Stimulated activated CD8-positive, alpha-beta memory T cell treated with anti-CD3 and anti-CD28 coated beads, Interleukin-2, amount 100 ng/mL, for 1 hour (primary cell): ENCODE data around the gene NUSAP1.
"Not testable (repeated sequence)": the region's sequence is repeated elsewhere in the genome, so short reads cannot be mapped to it uniquely, and the experiment has no call there.

ENCODE experiments used
- DNase-seq, 2 donors: peaks; one replicate each; pipeline ENCODE4 v3.0.0-alpha.2; 2020; ENCODE audit warnings: low read depth in 2 of 2

The NUSAP1 gene

DNA sequence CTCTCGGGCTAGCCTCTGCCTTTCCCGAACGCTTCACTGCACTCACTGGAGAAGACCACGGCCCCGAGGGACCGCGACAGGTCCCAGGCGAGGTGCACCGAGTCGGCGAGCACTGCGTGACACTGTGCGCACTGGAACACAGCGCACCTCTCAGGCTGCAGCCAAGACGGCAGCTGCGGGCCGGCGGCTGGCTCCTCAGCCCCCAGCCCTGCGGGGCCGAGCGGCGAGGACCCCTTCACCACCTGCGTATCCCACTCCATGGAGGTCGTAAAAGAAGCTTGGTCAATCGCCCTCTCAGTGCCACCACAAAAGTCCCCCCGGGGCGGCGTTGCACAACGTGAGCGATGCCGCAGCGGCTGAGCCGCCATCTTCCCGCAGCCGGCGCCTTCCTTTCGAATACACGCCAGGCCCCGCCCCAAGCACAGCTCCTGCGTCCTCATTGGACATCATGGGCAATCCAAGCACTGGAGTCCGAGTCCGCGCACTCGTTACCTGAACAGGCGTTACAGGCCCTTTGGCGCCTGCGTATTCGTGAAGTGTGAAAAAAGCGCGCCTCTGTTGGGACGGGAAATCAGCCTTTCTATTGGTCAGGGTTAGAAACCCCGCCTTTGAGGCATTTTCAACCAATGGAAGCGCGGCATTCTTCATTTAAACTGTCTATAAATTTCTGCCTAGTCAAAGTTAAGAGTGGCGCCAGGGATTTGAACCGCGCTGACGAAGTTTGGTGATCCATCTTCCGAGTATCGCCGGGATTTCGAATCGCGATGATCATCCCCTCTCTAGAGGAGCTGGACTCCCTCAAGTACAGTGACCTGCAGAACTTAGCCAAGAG lies at the start of gene NUSAP1, which contains the start of gene OIP5:
NUSAP1 (plus strand) TSS at position 688 of the 832 bp plus-strand sequence; CDS start at position 765, 77 bp downstream.
OIP5 (minus strand) TSS at position 398 of the 832 bp plus-strand sequence; CDS start at position 368, 30 bp downstream.
- peak; percentile 92 to 95 for DNase-seq

DNA sequence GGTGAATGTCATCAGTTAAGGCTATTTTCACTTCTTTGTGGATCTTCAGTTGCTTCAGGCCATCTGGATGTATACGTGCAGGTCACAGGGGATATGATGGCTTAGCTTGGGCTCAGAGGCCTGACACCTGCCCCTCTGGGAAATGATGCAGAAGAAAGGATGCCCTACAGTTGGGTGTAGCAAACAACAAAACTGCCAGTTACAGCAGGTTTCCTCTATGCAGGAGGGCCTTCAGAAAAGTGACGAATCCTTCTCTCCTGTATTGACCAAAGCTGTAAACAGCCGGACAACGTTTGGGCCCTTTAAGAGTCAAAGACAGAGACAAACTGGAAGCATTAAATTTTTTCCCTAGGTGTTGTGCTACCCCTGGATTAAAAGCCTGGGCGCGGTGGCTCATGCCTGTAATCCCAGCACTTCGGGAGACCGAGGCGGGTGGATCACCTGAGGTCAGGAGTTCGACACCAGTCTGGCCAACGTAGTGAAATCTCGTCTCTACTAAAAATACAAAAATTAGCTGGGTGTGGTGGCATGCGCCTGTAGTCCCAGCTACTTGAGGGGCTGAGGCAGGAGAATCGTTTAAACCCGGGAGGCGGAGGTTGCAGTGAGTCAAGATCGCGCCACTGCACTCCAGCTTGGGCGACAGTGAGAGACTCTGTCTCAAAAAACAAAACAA lies 49.6 kb upstream of the NUSAP1 start:
- not testable (repeated sequence) for DNase-seq

- DNase-seq, result peak; percentile 93 to 95
Measured at GRCh38 chr15:41283653-41284426, 48.8 kb upstream of the NUSAP1 start.

DNA sequence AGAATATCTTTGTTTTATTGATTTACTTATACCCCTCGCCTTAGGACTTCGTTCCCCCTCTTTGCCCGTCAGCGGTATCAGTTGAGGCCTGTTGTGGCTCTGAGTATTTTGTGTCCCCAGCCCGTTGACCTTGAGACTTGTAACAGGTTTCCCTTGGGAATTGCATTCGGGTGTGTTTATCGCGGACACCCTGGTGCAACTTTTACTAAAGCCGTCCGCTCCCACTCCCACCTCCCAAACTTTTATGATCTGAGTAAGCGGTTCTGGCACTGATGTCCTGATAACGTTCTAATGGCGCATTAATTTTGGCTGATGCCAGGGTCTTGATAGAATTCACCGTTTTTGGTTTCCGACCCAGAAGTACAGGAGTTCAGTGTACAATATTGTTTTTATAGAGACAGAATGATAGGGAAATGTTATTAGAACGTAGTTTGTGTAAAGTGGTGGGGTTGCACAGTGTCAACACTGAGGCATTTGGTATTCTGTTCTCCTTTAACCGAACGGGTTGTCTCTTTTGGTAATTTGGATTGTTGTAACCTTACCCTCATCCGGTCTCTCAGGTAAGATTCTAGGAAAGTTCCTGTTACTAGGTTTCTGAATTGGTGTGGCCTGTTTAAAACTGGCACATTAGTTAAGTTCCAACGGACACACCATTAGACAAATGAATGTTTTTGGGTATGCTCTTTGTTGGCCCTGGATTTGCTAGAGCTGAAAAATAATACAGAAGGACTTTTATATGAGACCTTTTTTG lies 48.1 kb upstream of the NUSAP1 start:
- no peak for DNase-seq

DNA sequence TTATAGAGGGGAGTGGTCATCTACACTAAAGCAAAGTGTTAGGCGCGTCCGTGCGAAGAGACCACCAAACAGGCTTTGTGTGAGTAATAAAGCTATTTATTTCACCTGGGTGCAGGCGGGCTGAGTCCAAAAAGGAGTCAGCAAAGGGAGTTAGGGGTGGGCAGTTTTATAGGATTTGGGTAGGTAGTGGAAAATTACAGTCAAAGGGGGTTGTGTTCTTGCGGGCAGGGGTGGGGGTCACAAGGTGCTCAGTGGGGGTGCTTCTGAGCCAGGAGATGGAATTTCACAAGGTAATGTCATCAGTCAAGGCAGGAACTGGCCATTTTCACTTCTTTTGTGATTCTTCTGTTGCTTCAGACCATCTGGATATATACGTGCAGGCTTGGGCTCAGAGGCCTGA lies 47.4 kb upstream of the NUSAP1 start:
- no peak for DNase-seq

DNA sequence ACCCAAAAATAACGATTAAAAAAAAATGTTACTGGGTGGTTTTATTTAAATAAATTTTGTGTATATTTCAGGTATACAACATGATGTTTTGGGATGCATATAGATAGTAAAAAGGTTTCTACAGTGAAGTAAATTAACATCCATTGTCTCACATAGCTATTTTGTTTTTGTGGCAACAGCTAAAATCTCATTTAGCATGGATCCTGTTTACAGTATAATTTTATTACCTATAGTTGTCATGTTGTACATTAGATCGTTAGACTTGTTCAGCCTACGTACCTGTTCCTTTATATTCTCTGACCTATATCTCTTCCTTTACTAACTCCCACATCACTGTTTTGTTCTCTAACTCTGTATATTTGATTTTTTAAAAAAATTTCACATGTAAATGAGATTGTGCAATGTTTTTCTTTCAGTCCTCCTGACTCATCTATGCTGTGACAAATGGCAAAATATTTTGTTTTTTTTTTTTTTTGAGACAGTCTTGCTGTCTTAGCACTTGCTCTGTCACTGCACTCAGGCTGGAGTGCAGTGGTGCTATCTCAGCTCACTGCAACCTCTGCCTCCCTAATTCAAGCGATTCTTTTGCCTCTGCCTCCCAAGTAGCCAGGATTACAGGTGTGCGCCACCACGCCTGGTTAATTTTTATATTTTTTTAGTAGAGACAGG lies 45.9 kb upstream of the NUSAP1 start:
- no peak for DNase-seq

DNA sequence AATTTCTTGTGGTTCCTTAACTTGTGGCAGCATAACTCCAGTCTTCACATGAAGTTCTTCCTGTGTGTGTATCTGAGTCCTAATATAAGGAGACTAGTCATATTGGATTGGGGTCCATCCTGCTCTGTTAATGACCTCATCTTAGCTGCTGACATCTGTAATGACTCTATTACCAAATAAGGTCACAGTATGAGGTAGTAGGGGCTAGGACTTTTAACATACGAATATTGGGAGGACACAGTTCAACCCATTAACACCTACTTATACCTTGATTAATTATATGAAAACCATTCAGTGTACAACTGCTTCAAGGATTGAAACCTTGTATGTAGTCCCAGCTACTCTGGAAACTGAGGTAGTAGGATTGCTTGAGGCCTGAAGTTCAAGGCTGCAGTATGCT lies 44.2 kb upstream of the NUSAP1 start:
- no peak for DNase-seq

DNA sequence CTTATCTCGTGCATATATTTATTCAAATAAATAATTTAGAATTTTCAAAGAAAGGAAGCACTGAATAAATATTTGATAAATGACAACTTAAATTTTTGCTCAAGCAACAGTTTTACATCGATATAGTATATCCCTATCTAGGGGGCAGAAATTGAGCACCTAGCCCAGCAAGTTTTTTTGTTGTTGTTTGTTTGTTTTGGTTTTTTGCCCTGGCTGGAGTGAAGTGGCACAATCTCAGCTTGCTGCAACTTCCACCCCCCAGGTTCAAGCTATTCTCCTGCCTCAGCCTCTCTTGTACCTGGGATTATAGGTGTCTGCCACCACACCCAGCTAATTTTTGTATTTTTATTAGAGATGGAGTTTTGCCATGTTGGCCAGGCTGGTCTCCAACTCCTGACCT lies 42.7 kb upstream of the NUSAP1 start:
- DNase-seq, result no peak

DNA sequence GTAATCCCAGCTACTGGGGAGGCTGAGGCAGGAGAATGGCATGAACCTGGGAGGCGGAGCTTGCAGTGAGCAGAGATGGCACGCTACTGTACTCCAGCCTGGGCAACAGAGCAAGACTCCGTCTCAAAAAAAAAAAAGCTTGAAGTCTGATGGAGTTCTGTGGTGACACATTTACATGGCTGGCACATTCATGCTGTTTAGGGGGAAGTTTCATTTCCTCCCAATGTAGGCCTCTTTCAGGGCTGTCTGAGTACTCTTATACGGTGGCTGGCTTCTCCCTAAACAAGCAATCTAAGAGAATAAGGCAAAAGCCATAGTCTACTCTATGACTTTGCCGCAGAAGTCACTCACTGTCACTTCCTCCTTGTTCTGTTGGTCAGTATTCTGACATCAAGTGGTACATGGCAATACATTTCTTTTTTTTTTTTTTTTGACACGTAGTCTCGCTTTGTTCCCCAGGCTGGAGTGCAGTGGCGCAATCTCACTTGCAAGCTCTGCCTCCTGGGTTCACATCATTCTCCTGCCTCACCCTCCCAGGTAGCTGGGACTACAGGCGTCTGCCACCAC lies 41.5 kb upstream of the NUSAP1 start:
- DNase-seq, result no peak

- no peak for DNase-seq
Measured at GRCh38 chr15:41292521-41292920, 40.2 kb upstream of the NUSAP1 start.

GRCh38 chr15:41301139-41301538 lies 31.5 kb upstream of the NUSAP1 start:
- not testable (repeated sequence) for DNase-seq

GRCh38 chr15:41301587-41301986 lies 31.1 kb upstream of the NUSAP1 start:
- no peak for DNase-seq

DNA sequence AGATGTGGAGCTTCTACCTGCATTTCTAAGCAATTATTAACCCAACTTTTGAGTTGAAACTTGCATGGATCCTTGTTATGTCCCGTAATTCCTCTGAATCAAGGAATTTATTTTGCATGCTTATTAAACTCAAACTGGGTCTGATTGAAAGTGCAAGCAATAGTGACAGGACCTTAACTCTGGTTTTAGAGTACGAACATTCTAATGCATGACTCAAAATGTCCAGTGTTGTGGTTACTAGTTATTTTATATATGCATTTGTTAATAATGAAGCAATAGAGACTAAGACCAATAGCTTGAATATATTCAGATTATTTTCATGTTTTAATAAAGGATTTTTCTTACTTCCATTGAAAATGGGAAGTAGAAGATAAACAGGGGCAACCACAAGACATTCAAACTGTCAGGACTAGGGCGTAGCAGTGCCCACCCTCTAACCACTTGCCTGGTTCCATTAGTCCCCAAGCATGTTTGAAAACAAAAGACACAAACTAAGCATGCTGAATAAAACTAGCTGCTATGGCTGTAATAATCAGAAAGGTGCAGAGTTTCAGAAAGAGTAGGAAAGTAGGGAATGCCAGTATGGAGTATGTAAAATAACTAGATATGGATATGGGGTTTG lies 28.4 kb upstream of the NUSAP1 start:
- no peak for DNase-seq

GRCh38 chr15:41307679-41308078 lies 25.0 kb upstream of the NUSAP1 start:
- DNase-seq, result no peak

DNA sequence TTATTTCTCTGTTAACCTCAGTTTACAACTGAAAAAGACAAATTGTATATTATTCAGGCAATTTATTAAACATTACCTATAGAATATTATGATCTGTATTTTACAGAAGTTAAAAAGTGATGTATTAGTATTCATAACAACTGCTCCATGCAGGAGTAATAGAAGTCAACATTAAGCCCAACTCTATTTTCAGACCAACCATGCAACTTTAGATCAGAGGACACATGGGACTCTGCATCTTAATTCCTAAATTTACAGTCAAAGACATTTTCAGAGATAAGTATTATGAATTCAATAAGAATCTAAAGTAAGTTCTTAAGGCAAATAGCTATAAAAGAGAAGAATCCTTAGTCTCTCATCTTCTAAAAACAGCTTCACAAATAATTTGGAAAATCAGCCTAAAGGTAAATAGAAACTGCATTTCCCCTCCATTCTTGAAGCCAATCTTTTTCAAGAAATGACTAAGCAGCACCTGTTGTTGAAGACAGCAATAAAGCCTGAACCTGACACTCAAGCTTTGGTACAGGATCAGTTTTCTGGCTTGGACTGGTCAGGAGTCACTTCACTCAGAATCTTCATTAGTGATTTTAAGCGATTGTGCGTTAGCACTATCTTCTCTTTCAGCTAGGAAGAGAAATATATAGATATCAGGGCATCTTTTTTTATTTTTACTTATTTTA lies 23.3 kb upstream of the NUSAP1 start:
- no peak for DNase-seq

DNA sequence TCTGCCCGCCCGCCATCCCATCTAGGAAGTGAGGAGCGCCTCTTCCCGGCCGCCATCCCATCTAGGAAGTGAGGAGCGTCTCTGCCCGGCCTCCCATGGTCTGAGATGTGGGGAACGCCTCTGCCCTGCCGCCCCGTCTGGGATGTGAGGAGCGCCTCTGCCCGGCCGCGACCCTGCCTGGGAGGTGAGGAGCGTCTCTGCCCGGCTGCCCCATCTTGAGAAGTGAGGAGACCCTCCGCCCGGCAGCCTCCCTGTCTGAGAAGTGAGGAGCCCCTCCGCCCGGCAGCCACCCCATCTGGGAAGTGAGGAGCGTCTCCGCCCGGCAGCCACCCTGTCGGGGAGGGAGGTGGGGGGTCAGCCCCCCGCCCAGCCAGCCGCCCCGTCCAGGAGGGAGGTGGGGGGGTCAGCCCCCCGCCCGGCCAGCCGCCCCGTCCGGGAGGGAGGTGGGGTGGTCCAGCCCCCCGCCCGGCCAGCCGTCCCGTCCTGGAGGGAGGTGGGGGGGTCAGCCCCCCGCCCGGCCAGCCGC lies 11.8 kb upstream of the NUSAP1 start:
- not testable (repeated sequence) for DNase-seq

DNA sequence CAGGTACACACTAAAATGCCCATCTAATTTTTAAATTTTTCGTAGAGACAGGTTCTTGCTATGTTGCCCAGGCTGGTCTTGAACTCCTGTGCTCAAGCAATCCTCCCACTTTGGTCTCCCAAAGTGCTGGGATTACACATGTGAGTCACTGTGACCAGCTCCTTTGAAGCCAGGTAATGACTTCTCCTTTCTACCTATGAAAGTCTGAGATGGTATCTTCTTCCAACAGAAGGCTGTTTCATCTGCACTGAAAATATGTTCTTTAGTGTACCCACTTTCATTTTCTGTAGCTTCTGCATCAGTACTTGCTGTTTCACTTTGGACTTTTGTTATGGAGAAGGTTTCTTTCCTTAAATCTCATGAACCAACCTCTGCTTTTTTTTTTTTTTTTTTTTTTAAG lies 9.1 kb upstream of the NUSAP1 start:
- no peak for DNase-seq

- no peak for DNase-seq
Measured at GRCh38 chr15:41331281-41331680, 1.4 kb upstream of the NUSAP1 start.

GRCh38 chr15:41331833-41332193 lies 868 bp upstream of the NUSAP1 start:
- DNase-seq, result no peak
